ENCODE results near the gene TPCN2.

The TPCN2 gene

GRCh38 chr11:69060806-69061712 is 12.3 kb downstream of the TPCN2 start:
- in situ Hi-C loops (cut with MboI; ENCODE audit: low pct_unique_long_range_greater_than_20kb, low sequenced_read_pairs, unreplicated experiment), result no loop called here
- TF ChIP-seq CTCF (IDR thresholded peaks at IDR 0.05; ENCODE audit: extremely low read depth, insufficient read depth, missing control alignments), result no peak
- no peak for DNase-seq (ENCODE audit: low spot score)

GRCh38 chr11:69061713-69062053 is 13.0 kb downstream of the TPCN2 start:
- in situ Hi-C loops (cut with MboI; ENCODE audit: low pct_unique_long_range_greater_than_20kb, low sequenced_read_pairs, unreplicated experiment), result no loop called here
- DNase-seq (ENCODE audit: low spot score), result no peak
- TF ChIP-seq CTCF (IDR thresholded peaks at IDR 0.05; ENCODE audit: extremely low read depth, insufficient read depth, missing control alignments), result no peak

GRCh38 chr11:69062169-69062855 is 13.6 kb downstream of the TPCN2 start:
- in situ Hi-C loops (cut with MboI; ENCODE audit: low pct_unique_long_range_greater_than_20kb, low sequenced_read_pairs, unreplicated experiment), result no loop called here
- no peak for TF ChIP-seq CTCF (IDR thresholded peaks at IDR 0.05; ENCODE audit: extremely low read depth, insufficient read depth, missing control alignments)
- DNase-seq (ENCODE audit: low spot score), result no peak

GRCh38 chr11:69062873-69063651 is 14.3 kb downstream of the TPCN2 start:
- DNase-seq (ENCODE audit: low spot score), result no peak
- in situ Hi-C loops (cut with MboI; ENCODE audit: low pct_unique_long_range_greater_than_20kb, low sequenced_read_pairs, unreplicated experiment), result no loop called here
- no peak for TF ChIP-seq CTCF (IDR thresholded peaks at IDR 0.05; ENCODE audit: extremely low read depth, insufficient read depth, missing control alignments)

- no peak for TF ChIP-seq CTCF (IDR thresholded peaks at IDR 0.05; ENCODE audit: extremely low read depth, insufficient read depth, missing control alignments)
- DNase-seq (ENCODE audit: low spot score), result no peak
- in situ Hi-C loops (cut with MboI; ENCODE audit: low pct_unique_long_range_greater_than_20kb, low sequenced_read_pairs, unreplicated experiment), result no loop called here
These were observed 15.0 kb downstream of the TPCN2 start for GRCh38 chr11:69063652-69064260.

- TF ChIP-seq CTCF (IDR thresholded peaks at IDR 0.05; ENCODE audit: extremely low read depth, insufficient read depth, missing control alignments), result no peak
- in situ Hi-C loops (cut with MboI; ENCODE audit: low pct_unique_long_range_greater_than_20kb, low sequenced_read_pairs, unreplicated experiment), result no loop called here
- no peak for DNase-seq (ENCODE audit: low spot score)
These were observed 15.7 kb downstream of the TPCN2 start for GRCh38 chr11:69064394-69064957.

Data from GM13977 (cell line).